ENCODE data around the gene SLC22A23.

SLC22A23 gene

DNA sequence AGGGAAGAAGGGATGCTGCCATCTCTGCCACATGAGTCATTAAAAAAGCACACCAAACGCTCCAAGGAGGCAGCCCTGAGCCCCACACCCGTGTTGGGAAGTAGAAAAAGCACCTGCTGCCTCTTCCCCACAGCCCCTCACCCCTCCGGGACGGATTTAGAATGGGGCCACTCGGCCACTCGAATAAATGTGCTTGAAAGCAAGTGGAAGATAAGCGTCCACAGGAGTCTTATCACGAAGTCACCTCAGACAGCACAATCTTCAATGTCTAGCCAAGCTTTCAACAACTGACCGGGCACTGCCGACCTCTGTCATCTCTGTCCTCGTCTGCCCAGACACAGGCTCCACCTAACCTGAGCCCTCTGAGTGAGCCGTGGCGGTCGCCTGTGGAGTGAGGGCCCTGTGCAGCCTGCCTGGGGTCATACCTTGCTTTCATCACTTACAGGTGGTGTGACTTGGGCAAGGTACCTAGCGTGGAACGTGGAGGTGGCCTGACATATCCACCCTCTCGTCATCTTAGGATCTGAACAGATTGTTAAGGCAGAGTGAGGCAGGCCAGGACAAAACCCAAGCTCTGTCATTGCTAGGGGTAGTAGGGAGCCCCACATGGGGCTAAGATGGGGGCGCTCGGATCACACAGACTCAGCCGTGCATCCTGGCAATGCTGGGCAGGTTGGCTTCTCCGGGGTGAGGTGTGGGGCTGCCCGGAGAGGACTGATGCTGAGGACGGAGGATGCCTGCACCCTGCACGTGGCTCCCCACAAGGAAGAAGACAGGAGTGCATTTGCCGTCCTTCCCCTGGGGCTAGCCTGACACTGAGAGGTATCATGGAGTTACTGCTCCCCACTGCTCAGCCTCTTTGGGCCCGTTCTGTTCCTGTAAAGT lies 163.3 kb downstream of the SLC22A23 start:
- DNase-seq, result no peak

- DNase-seq, result no peak
Observed at GRCh38 chr6:3292431-3293197, 164.2 kb downstream of the SLC22A23 start.

DNA sequence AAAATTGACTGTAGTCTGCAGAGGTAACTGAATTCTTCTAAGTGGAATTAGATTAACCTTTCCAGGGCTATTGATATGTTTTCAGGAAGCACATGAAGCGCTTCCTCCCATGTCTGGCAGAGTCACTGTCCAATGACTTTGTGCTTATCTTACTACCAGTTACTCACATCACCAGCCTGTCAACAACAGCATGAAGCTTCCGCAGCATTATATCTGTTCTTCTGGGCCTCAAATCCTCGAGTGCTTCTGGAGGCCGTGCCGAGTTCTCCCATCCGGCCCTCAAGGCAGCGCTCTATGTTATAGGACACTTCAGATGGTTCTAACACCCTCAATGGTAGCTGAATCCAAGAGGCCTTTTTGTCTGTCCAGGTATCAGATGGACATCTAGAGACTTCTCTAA lies 164.9 kb downstream of the SLC22A23 start:
- DNase-seq, result no peak

GRCh38 chr6:3291346-3291745 lies 165.5 kb downstream of the SLC22A23 start:
- DNase-seq, result no peak

DNA sequence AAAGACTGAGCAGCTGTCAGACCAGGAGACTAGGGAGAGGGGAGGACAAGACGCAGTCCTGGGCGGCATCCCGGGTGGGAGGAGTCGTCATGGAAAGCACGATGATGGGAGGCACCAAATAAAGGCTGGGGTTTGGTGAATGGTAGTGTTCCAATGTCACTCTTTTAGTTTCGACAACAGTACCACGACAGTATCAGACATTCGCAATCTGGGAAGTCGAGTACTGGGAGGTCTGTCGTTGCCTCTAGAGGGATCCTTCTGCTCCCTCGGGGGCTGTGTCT lies 166.0 kb downstream of the SLC22A23 start:
- DNase-seq, result no peak

DNA sequence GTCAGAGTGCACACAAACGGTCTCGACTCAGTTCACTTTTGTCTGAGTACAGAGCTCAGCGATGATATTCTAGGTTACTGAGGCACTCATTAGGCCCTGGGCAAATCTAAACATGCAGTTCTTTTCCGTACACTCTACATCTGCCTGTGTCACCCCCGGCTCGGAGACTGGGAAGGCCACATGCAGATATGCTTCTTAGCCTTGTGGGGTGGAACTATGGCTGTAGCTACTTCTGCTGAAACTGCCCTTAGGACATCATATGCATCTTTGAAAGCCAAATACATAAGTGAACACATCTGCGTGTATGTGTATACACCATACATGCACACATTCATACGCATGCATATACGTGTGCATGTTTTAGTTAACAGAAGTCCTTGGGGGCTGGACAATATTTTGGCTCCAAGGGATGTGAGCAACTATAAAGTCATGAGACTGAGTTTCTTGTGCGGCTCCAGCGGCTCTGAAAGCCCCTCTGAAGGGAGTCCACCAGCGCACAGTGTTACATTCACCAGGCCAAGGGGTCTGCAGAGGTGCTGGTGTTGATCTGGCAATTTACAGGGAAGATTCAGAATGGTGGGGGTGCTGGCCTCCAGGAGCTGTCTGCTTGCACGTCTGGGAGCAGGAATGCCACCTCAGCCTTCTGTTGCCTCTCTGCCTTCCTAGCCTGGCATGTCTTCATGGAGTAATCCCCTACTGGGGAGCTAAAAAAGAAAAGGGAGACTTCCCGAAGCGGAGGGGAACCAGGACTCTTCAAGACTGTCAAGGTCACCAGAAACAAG lies 166.5 kb downstream of the SLC22A23 start:
- no peak for DNase-seq

GRCh38 chr6:3289664-3290055 lies 167.2 kb downstream of the SLC22A23 start:
- DNase-seq, result no peak

DNA sequence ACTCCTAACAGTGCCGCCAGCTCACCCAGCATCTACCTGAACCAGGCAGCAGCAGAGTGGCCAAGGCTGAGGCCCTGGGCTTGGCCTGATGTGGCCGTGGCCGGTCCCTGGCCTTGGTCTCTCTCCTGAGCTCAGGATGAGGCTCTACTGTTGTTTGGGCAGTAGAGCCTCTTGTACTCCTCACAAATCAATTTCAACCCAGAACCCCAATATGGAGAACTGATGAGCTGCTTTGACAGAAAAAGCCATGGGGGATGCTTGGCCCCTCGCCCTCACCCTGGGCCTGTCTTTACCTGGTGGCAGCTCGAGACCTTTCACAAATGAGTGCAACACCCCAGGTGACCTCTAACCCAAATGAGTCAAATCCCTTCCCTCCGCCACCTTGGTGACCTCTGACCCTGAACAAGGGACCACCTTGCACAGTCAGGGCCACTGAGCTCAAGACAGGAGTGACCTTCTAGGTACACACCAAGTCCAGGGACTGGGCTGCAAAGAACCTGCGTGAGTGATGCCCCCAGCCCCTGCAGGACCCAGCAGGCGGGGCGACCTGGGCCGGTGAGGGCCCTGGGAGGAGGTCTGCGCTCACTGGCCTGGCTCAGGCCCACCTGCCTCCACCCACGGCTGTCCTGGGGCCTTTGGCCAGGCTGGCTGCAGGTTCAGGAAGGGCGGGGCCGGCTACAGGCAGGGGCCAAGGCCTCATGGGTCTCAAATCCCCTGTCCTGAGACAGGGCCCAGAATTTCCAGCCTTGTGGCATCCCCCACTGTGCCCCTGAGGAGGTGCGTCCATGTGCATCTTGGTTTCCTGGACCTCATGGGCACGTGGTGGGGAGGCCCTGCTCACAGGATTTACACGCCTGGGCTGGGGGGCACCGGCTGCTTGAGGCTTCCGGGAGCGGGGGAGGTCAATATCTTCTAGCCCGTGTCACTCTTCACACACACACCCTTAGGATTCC lies 167.9 kb downstream of the SLC22A23 start:
- no peak for DNase-seq

DNA sequence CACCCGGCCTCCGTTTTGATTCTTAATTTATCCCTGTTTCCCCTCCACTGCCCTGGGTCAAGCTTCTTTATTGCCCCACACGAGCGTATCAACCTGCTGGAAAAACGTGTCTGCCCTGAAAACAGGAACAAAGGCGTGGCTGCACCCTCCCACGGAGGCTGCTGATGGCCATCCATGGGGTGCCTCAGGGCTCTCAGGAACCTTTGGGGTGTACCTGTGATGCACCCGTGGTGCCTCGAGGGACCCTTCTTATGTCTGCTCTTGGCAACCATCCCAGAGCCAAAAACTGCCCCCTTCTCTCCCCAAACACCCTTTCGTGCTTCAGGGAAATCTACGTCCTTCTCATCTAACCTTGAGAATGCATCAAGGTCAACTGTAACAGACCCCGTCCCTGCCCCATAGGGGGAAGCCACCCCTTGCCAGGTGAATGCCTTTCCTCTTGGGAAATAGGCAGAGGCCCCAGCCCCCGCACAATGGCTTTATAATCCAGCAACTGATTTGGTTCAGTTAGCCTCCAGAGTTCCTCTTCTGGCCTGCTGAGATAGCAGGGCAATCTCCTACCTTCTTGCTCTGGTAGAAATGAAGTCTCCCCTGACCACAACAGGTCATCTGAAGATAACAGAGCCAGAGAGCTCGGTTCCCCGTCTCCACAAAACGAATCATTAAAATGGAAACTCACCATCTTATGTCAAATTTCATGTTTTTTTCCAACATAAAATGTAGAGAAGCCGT lies 168.7 kb downstream of the SLC22A23 start:
- no peak for DNase-seq

DNA sequence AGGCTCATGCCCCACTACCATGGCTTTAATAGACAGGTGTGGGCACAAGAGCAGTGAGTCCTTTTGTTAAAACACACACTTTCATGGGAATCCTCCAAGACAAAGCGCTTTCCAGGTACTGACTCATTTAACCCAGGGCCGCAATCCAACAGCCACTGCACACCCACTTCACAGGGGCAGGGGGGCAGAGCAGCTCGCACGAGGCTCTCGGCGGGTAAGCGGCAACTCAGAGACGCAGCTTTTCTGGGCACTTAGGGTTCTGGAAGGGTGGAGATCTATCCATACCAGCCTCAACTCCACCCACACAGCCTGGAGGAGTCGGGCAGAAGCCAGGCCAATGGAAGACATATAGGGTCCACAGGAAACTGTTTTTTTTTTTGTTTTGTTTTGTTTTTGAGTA lies 169.5 kb downstream of the SLC22A23 start:
- DNase-seq, result no peak

DNA sequence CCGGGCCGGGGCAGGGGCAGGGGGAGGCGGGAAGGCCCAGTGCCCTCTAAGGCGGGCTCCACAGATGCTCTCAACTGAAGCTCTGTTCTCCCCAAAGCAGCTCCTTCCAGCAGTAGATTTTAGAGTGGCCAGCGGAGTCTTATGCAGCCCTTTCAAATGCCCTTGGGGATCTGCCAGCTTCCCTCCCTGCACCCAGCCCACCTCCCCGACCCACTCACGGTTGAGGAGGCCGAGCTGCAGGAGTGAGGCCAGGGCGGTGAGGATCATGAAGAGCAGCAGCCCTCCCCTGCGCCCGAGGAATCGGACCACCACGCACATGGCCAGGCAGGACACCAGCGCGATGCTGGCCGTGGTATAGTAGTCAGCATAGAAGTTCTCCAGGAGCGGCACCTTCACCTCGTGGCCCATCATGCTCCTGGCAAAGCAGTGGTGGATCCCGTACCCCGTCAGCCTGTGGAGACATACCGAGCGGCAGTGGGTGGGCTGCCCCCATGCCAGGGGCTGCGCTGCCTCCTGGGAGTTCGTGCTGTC lies 170.1 kb downstream of the SLC22A23 start:
- no peak for DNase-seq

DNA sequence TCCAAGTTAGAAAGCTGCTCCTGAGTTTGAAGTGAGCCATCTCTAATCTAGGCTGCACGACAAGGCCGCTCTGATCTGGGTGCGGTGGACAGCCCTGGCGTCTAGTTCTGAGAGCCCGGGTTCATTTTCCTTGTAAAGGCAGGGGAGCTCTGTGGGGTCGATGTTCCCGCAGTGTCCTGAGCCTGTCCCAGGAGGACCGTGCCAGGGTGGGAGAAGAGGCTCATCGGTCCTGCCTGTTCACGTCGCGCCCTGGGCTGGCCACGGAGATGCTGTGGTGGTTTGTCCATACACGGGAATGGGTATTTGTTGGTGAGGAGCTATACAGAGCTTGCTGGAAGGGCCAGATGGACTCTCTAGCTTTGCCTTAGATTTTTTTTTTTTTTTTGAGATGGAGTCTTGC lies 171.1 kb downstream of the SLC22A23 start:
- DNase-seq, result no peak

DNA sequence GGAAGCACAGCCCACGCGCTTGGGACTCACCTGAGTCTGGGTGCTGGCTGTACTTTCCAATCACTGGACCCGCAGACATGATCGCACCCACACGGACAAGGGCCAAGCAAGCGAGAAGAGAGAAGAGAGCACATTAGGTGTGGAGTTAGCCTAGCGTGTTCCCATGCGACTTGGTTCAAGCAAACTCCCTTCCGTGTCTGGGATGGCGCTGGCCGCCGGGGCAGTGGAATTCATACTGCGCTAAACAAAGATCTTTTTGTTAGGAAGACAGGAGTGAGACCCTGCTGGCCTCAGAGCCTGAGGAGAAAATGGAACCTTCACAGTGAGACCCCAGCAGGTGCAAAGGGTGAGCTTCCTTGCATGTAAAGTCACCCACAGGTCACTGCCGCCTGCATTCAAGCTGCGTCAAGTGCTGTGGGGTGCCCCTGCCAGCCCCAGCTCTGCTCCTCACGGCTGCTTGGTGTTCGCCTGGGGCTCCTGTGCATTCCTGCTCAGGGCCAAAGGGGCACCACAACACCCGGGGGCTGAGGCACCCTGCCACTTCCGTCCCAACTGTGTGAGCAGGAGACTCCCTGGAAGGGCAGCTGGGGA lies 171.7 kb downstream of the SLC22A23 start:
- no peak for DNase-seq

GRCh38 chr6:3284436-3284876 lies 172.4 kb downstream of the SLC22A23 start:
- DNase-seq, result no peak

- DNase-seq, result no peak
Observed at GRCh38 chr6:3283641-3284435, 173.0 kb downstream of the SLC22A23 start.

DNA sequence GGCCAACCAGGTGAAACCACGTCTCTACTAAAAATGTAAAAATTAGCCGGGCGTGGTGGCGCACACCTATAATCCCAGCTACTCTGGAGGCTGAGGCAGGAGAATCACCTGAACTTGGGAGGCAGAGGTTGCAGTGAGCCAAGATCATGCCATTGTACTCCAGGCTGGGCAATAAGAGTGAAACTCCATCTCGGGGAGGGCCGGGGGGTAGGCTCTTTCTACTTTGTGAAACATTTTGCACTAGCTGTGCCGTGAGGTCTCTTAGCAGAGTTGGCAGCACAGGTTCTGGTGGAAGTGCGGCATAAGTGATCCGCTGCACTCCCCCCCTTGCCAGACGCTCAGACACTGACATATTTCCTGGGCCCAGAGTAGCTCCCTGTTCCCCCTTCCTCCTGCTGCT lies 173.6 kb downstream of the SLC22A23 start:
- no peak for DNase-seq

DNA sequence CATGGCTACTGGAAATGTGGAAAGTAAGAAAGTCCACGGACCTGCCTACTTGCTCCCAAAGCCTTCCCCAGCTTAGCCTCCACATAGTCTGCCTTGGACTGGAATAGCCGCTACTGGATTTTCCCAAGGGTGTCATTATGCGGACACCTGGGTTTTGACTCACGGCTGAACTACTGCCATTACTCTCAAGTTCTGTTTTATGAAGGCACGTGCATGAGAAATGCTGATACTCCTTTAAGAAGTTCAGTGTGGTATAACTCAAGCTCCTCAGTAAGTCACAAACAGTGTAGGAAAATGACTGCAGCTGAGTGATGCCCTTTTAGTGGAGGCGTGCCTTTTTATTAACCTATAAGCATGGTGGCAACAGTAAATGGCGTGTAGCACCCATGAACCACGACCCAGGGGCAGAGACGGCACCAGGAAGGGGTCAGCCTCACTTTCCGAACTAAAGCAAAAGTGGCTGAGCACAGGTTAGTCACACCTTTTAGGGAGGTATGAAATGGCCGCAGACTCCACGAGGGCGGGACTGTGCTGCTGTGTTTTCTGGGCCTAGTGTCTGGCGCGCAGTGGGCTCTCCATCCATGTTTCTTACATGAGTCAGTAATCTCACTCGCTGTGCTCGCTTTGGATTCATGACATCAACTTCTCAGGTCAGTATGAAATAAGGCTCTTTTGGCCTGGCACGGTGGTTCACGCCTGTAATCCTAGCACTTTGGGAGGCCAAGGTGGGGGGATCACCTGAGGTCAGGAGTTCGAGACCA lies 174.2 kb downstream of the SLC22A23 start:
- DNase-seq, result no peak

DNA sequence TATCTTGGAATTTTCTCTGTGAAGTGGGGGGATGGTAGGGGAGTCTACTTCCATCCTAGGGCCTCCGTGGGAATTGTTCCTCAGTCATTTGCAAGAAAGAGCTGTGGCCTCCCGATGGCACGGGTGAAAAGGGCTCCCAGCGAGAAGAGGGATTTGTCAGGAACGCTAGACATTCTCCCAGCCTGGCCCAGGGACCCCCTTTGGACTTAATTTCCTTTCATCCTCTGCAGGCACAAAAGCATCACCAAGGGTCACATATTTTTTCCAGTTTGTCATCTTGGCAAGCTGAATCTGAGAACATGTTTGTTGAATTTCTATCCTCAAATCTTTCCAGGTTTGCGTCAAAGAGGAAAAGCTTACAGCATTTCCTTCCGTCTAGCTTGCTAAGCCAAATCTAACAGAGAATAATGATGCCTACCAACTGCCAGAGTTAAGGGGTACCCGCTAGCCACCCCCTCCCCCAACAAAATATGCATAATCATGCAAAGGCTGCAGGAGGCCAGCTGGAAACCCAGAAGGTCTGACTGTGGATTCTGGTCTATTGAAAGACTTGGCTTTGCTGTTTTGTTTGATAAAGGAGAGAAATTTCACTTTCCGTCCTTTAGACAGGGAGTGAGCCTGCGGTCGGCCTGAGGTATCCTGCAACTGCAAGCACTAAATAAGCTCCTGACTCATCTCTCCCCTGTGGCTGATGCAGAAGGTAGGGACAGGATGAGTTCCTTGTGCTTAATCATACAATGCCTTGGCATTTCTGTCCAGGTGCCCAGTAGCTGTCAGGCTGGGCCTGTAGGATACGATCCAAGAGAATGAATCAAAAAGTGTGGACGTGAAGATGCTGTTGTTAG lies 175.0 kb downstream of the SLC22A23 start:
- DNase-seq, result peak; percentile 35

All from amniotic stem cell (primary cell).